Testis (tissue), 3 donors: ENCODE measurements around the gene KIF3B. TPM values are rescaled to one million over a fixed set of nuclear protein-coding genes. Genes with fewer than 3 reads are reported as not detected.

Source experiments
- DNase-seq: peaks from one replicate; pipeline ENCODE4 v3.0.0-alpha.2; 2019
- H3K27ac ChIP-seq, 2 donors: fragments of 200-600 bp; sonication (generic); one replicate each; pipeline ENCODE4 v1.5.1; 2019
- H3K27me3 ChIP-seq: fragments of 200-600 bp; sonication (generic); one replicate; pipeline ENCODE4 v1.5.1; 2019
- H3K36me3 ChIP-seq: fragments of 200-600 bp; sonication (generic); one replicate; pipeline ENCODE4 v1.5.1; 2017; ENCODE audit warnings: low read depth; ENCODE audit errors: missing control alignments
- H3K4me1 ChIP-seq: fragments of 200-600 bp; sonication (generic); one replicate; pipeline ENCODE4 v1.5.1; 2019
- H3K4me3 ChIP-seq, 2 donors: fragments of 200-600 bp; sonication (generic); one replicate each; pipeline ENCODE4 v1.5.1; 2017 to 2019
- H3K9me3 ChIP-seq: fragments of 200-600 bp; sonication (generic); one replicate; pipeline ENCODE4 v1.5.1; 2017
- CTCF ChIP-seq, 3 experiments: fragments of 450-650 bp in 2 of 3; fragments of 200-600 bp in 1 of 3; sonication (generic) in 1 of 3; IDR thresholded peaks; one replicate each; pipeline ENCODE4 v1.5.1; 2016 to 2019; ENCODE audit warnings: antibody characterized with exemption in 3 of 3, mild to moderate bottlenecking in 2 of 3, moderate library complexity in 1 of 3
- POLR2A ChIP-seq: fragments of 450-650 bp; IDR thresholded peaks from one replicate; pipeline ENCODE4 v1.6.1; 2017; ENCODE audit warnings: antibody characterized with exemption, mild to moderate bottlenecking, moderate library complexity
- WGBS, 2 donors: methylation state at CpG; one replicate each; pipeline ENCODE4 v1.1.5; 2018; 5-methylcytosine and 5-hydroxymethylcytosine counted together
- intact Hi-C: fragments of 100-400 bp; cut with DNase I; formaldehyde crosslinking; loops from one replicate; pipeline ENCODE4 v1.15.1; 2023; ENCODE audit warnings: low total_unique reads
- polyA plus RNA-seq: library from polyadenylated mRNA; stranded (reverse); fragments of 350-450 nt; fragmentation: Illumina TruSeq; extraction: RNeasy Lipid Tissue Mini Kit (QIAGEN cat#74804); gene quantifications from one replicate; pipeline ENCODE4 v1.2.3, GENCODE V29; 2014; ENCODE audit warnings: low read depth, low replicate concordance; ENCODE audit not compliant: insufficient read depth
- total RNA-seq, 2 donors: library from RNA; depleted of rRNA; stranded (reverse); fragments of >200 nt; gene quantifications; one replicate each; pipeline ENCODE4 v1.2.3, GENCODE V29; 2016

KIF3B gene
- total and polyA plus RNA-seq, 3 donors from 2014 or later, result 33.1 to 55.6 (median 41.2) TPM

- Histone ChIP-seq H3K36me3 (no peaks in the 10 kb centered on the region), H3K9me3 (no peaks in the 10 kb centered on the region), H3K4me3 (no peak overlapping the region), H3K4me1 (no peaks in the 10 kb centered on the region), H3K27ac (no peak overlapping the region), H3K27me3 (no peaks in the 10 kb centered on the region)
- no peak for DNase-seq
- 95 to 100% methylated on average over 4 of the region's 4 CpGs for WGBS, 2 donors
- TF ChIP-seq POLR2A, result no peak
- TF ChIP-seq CTCF (IDR thresholded peaks at IDR 0.05), result no peak
- intact Hi-C loops, result no loop called here
These were observed 46.2 kb upstream of the KIF3B start for GRCh38 chr20:32231245-32231644.

- H3K36me3 ChIP-seq, result no peaks in the 10 kb centered on the region
These were observed 45.6 kb upstream of the KIF3B start for GRCh38 chr20:32231847-32232246.

GRCh38 chr20:32232326-32232886, 45.0 kb upstream of the KIF3B start:
- TF ChIP-seq CTCF (IDR thresholded peaks at IDR 0.05) (no peak), POLR2A (no peak)
- Histone ChIP-seq H3K36me3 (no peaks in the 10 kb centered on the region), H3K4me3 (no peak overlapping the region), H3K4me1 (no peaks in the 10 kb centered on the region), H3K27ac (no peak overlapping the region), H3K9me3 (no peaks in the 10 kb centered on the region), H3K27me3 (no peaks in the 10 kb centered on the region)
- intact Hi-C loops, result no loop called here
- DNase-seq, result no peak

More at GRCh38 chr20:32231847-32232246, 45.6 kb upstream of the KIF3B start:
- TF ChIP-seq CTCF (IDR thresholded peaks at IDR 0.05) (no peak), POLR2A (no peak)
- WGBS, 2 donors, result 73 to 75% methylated on average over 4 of the region's 4 CpGs
- intact Hi-C loops, result no loop called here
- H3K4me3 ChIP-seq, result no peak overlapping the region
- no peaks in the 10 kb centered on the region for H3K27me3 ChIP-seq
- DNase-seq, result no peak
- no peaks in the 10 kb centered on the region for H3K9me3 ChIP-seq
- H3K27ac ChIP-seq, result no peak overlapping the region
- H3K4me1 ChIP-seq, result no peaks in the 10 kb centered on the region

- no peaks in the 10 kb centered on the region for H3K4me1 ChIP-seq
- no peaks in the 10 kb centered on the region for H3K36me3 ChIP-seq
- no peak overlapping the region for H3K27ac ChIP-seq
- TF ChIP-seq POLR2A, result no peak
- no peak for TF ChIP-seq CTCF (IDR thresholded peaks at IDR 0.05)
- H3K4me3 ChIP-seq, result no peak overlapping the region
- intact Hi-C loops, result no loop called here
- no peak for DNase-seq
- H3K9me3 ChIP-seq, result no peaks in the 10 kb centered on the region
- H3K27me3 ChIP-seq, result no peaks in the 10 kb centered on the region
- 88 to 92% methylated on average over 9 of the region's 9 CpGs for WGBS, 2 donors
These were observed 44.2 kb upstream of the KIF3B start for GRCh38 chr20:32233286-32233685.

- no peak overlapping the region for H3K27ac ChIP-seq
- no peaks in the 10 kb centered on the region for H3K36me3 ChIP-seq
- 95 to 98% methylated on average over 13 of the region's 13 CpGs for WGBS, 2 donors
- H3K4me3 ChIP-seq, result no peak overlapping the region
- DNase-seq, result no peak
- no peak for TF ChIP-seq POLR2A
- TF ChIP-seq CTCF (IDR thresholded peaks at IDR 0.05), result no peak
- intact Hi-C loops, result no loop called here
- no peaks in the 10 kb centered on the region for H3K9me3 ChIP-seq
- H3K27me3 ChIP-seq, result no peaks in the 10 kb centered on the region
- H3K4me1 ChIP-seq, result no peaks in the 10 kb centered on the region
These were observed 43.2 kb upstream of the KIF3B start for GRCh38 chr20:32234135-32234808.
